Activated CD8-positive, alpha-beta memory T cell treated with anti-CD3 and anti-CD28 coated beads, Interleukin-2, amount 50 U/mL, for 4 hours (primary cell): ENCODE measurements around the gene MKNK2.

Experiments
- DNase-seq: peaks from one replicate; pipeline ENCODE4 v3.0.0-alpha.2; 2020

Gene MKNK2

DNA sequence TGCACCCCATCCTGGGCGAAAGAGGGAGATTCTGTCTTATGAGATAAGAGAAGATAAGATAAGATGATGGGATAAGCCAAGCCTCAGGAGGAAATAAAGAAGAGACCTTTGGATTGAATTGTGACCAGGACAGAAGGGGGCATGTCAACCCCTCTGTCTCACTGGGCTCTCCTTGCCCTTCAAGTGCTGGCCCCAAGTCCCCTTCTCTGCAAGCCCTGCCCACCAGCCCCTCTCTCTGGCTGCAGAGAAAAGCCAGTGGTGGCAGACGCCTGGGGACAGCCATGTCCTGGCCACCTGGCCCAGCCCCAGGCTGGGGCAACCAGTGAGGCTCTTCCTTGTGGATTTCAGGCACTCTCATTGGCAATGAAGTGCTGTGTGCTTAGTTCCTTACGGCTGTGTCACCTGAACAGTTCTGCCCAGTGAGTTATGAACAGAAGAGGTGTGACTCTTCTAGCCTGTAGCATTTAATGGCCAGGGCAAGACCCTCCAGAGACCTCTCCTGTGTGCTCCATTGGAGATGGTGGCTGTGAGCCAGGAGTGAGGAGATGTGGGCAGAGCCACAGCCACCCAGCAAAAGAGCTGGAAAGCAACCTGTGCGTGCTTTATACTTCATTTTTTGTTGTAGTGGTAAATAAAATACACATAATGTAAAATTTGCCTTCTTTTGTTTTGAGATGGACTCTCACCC is 29.4 kb downstream of the MKNK2 start:
- no peak for DNase-seq

DNA sequence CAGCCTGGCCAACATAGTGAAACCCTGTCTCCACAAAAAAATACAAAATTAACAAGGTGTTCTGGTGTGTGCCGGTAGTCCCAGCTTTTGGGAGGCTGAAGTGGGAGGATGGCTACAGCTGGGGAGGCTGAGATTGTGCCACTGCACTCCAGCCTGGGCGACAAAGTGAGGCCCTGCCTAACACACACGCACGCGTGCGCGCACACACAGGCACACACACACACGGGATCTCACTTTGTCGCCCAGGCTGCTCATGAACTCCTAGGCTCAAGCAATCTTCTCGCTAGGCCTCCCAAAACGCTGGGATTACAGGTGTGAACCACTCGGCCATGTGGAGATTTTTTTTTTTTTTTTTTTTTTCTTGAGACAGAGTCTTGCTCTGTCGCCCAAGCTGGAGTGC is 32.3 kb downstream of the MKNK2 start:
- DNase-seq: no peak

DNA sequence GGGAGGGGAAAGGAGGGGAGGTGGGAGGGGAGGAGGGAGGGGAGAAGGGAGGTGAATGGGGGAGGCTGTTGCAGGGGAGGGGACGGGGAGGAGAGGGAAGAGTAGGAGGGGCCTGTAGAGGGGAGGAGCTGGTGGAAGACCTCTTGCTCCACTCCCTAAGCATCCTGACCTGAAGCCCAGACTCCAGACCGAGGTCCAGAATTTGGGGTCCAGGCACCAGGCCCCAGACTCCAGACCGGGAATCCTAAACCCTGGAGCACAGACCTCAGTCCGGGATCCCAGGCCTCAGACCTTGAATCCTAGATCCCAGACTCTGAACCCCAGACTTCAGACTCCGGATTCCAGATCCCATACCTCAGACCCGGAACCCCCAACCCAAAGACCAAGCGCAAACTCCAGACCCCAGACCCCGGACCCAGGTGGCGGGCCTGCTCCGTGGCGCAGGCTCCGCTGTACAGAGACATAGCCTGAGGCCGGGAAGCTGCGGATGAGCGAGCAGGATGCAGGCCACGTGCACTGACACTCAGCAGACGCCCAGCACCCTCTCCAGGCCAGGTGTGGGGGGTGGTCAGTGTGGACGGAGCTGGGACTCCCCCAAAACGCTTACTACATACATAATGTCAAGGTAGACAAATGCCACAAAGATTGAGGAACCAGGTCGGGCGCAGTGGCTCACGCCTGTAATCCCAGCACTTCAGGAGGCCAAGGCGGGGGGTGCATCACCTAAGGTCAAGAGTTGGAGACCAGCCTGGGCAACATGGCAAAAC is 34.8 kb downstream of the MKNK2 start:
- peak; percentile 52 for DNase-seq

DNA sequence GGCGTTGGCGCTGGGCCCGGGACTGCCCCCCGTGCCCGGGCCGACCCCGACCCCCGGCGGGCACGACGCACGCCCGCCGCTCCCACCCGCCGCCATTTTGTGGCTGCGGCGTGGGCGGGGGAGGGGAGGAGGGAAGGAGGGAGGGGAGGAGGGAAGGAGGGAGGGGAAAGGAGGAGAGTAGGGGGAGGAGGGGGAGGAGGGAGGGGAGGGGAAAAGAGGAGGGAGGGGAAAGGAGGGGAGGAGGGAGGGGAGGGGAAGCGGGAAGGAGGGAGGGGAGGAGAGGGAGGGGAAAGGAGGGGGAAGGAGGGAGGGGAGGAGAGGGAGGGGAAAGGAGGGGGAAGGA is 35.5 kb downstream of the MKNK2 start, which contains the start of gene BTBD2:
Gene BTBD2 (minus strand): TSS at position 107 of the 343 bp plus-strand sequence. CDS start 11 bp downstream, at position 96.
- peak; percentile 66 for DNase-seq

DNA sequence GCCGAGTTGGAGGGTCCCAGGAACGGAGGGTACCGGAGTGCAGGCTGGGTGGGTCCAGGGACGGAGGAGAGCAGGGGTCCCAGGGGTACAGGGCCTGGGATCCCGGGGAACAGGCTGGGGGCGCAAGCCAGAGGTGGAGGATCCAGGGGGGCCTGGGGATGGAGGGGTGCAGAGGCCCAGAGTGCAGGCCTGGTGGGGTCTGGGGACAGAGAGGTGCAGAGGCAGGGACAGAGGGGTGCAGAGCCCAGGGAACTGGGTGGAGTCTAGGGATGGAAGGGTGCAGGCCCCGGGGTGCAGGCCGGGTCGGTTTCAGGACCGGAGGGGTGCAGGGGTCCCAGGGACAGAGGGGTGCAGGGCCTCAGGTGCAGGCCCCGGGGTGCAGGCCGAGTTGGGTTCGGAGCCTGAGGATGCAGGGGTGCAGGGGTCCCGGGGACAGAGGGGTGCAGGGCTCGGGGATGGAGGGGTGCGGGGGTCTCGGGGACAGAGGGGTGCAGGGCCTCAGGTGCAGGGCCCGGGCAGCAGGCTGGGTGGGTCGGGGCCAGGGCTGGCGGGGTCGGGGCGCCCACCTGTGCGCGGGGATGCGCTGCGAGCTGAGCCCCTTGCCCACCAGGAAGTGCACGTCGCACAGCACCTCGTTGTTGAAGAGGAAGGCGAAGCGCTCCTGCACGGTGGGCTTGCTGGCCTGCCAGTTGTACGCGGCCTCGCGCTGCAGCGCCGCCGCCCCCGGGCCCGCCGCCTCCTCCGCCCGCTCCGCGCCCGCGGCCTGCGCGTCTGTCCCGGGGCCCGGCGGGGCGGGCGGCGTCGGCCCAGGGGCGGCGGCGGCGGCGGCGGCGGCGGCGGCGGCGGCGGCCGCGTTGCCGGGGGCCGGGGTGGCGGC is 36.1 kb downstream of the MKNK2 start:
- no peak for DNase-seq

DNA sequence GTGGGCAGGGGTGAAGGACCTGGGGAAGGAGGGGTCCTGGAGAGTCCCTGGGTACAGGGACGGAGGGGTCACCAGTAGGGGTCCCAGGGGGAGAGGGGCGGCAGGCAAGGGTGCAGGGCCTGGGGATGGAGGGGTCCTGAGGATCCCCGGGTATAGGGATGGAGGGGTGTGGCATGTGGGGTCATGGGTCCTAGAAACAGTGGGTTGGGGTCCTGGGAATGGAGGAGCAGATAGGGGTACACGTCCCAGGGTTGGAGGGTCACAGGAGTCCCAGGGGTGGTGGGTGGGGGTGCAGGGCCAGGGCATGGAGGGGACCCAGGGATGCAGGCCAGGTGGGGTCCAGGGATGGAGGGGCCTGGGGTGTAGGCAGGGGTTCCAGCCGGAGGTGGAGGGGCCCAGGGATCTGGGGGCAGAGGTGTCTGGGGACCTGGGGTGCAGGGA is 36.9 kb downstream of the MKNK2 start:
- no peak for DNase-seq

DNA sequence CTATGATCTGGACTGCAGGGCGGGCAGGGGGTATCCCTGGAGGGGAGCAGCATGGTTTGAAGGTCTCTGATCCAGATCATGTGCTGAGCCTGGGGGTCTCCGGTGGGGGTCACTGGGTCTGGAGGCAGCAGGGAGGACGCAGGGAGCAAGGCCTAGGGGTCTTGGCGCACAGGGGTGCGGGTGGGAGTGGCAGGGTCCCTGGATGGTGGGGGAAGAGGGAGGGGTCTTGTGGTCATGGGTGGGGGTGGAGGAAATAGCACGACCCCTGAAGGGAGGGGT is 37.4 kb downstream of the MKNK2 start:
- no peak for DNase-seq

DNA sequence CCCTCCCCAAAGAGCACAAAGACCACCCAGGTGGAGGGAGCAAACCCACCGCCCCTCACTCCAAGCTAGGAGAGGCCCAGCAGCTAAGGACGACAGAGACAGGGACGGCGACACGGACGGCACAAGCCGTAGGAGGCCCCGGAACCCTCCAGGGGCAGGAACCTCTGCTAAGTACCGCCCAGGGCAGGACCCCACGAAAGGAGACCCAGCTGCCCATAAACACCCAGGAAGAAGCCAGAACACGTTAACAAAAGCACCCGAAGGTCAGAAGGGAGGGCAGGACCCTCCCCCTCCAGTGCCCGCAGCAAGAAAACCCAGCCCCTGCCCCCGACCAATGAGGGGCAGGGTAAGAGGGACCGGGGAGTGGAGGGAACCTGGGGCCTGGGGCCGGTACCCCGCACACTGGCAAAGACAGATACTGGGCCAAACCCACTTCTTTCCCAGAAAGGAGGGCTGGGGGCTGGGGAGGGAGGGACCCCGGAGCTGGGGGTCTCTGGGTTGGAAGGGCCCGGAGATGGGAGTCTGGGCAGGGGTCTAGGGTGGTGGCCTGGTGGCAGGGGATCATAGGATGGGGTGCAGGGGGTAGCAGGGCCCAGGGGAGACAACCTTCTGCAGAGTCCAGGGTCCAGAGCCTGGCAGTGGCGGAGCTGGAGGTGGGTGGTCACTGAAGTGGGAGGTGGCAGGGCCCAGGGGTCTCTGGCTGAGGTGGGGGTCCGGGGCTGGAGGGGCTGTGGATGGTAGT is 37.9 kb downstream of the MKNK2 start:
- DNase-seq: no peak

DNA sequence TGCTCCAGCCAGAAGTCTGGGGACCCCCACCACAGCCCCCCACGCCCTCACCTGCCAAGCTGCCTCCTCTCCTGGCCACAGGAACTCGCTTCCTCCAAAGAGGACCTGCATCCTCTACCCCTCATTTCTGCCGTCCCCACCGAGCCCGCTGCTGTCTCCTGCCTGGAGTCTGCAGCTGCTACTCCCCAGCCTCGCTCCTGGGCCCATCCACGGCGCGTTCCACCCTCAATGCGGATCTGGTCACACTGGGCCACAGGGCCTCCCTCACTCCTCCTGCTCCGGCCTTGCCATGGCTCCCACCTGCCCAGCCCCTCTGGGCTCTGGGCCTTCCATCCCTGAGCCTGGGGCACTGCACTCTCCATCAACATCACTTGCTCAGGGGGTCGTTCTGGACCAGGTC is 39.9 kb downstream of the MKNK2 start:
- no peak for DNase-seq

DNA sequence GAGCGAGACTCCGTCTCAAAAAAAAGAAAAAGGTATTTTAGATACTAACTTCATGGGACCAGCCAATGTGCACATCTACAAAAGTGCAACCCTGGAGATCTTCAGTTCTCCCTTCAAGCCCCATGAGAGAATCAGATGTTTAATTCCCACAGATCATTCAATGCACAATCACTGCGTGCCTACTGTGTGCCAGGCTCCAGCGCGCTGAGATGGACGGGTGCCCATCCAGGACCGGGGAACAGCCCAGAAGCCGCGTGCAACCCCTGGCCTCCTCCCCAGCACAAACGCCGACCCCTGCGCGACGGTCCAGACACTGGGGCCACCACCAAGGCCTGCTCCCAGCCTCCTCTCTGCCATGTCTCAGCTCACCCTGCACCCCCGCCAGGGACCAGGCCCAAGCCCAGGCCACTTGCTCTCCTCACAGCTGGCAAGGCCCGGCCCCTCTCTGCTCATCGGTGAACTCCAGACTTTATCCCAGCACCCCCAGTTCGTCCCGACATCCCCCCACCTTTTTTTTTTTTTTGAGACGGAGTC is 40.8 kb downstream of the MKNK2 start:
- DNase-seq: no peak

DNA sequence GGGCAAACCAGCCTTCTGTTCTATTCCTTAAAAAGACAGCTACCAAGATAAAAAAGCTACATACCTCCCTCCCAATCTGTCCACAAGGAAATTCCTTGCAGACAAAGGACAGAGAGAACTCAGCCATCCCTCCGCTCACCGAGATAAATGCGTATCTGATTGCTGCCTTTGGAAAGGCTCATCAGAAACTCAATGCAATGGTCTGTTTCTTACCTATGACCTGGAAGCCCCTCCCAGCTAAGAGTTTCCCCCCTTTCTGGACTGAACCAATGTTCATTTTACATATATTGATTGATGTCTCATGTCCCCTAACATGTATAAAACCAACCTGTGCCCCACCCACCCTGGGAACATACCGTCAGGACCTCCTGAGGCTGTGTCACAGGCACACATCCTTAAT is 47.2 kb downstream of the MKNK2 start:
- no peak for DNase-seq

DNA sequence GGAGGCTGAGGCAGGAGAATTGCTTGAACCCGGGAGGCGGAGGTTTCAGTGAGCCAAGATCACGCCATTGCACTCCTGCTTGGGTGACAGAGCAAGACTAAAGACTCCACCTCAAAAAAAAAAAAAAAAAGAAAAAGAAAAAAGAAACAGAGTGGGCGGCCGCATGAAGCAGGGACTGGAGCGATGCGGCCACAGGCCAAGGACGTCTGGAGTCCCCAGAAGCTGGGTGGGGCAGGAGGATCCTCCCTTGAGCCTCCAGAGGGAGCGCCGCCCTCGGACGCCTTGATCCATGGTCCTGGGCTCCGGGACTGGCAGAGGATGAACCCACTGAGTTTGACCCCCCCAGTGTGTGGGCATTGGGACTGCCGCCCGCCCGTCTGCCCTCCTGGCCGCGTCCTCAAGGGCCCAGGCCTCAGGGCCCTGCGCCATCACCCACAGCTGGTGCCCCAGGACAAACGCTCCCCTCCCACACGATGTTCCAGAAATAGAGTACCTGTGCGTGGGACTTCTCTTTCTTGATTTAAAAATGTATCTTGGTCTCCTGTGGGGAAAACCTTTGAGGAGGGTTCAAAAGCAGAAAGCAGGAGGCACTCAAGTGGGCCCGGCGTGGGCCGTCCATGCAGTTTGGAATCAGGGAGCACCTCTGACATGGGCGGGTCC is 51.1 kb downstream of the MKNK2 start:
- DNase-seq: no peak

DNA sequence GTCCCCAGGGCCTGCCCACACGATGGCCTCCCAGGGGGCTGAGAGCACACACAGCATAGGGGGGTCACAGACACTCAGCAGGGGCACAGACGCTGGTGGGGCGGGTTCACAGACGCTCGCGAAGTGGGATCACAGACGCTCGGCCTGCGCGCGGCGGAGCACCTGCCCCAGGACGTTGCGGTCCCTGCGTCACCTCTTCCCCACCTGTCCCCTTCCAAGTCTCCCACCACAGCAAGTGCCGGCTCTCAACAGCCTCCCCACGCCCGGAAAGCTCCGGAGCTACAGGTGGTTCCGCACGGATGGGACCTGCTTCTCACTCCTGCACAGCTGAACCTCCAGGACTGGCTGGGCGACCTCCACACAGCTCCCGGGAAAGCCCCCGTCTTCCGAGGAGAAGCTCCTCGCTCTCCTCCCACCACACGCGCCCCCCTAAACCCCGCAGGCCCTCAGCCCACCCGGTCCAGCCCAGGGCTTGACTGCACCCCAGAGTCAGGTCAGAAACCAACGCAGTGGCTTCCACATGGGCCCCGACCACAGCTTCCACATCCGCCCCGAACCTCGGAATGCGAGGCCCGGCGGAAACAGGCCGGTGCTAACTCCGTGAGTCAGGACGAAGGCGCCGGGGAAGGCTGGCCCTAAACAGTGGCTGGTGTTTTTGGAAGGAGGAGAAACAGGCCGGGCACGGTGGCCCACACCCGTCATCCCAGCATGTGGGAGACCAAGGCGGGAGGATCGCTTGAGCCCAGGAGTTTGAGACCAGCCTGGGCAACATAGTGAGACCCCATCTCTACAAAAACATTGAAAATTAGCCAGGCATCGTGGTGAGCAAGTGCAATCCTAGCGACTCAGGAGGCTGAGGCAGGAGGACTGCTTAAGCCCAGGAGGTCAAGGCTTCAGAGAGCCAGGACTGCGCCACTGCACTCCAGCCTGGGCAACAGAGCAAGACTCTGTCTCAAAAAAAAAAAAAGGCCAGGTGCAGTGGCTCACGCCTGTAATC is 52.0 kb downstream of the MKNK2 start:
- no peak for DNase-seq

DNA sequence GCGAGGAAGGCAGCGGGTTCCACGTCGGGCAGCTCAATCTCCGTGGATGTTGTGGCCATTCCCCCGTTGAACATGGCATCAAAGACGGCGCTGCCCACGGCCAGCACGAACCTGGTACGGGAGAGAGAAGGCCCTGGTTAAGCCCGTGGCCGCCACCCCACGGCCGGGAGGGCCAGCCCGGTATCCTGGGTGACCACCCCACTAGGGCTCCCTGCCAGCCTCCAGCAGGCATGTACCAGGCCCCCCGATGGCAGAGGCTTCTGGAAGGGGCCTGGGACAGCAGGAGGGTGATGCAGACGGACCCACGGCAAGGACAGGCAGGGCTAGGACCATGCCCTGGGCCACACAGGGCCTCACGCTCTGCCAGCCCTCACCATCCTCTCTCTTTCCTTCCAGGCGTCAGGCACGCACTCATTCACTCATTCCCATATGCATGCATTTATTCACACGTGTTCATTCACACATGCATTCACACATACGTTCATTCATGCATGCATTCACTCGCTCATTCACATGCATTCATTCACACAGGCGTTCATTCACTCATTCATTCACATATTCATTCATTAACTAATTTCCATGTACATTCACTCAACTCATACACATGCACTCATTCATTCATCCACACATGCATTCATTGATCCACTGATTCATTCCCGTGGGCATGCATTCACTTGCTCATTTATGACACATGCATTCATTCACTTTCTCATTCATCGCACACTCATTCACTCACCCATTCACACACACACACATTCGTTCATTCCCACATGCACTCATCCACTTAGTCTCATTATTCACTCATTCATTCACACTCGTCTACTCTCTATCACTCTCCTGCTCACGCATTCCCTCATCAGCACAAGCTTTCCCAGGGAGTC is 53.5 kb downstream of the MKNK2 start:
- DNase-seq: no peak

DNA sequence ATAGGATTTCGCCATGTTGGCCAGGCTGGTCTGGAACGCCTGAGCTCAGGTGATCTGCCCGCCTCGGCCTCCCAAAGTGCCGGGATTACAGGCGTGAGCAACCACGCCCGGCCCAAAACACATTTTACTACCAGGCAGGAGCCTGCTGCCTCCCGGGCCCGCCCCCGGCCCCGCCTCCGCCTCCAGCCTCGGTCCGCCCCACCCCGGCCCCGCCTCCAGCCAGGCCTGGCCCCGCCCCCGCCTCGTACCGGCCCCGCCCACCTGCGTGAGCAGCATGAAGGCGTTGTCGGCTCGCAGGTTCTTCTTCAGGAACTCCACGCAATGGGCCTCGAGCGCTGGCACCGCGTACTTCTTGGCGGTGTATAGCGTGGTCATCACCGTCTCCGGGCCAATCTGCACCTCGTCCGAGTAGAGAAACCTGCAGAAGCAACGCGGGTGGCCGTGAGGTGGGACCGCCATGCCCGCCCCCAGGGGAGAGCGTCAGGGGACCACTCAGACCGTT is 58.2 kb downstream of the MKNK2 start:
- no peak for DNase-seq

DNA sequence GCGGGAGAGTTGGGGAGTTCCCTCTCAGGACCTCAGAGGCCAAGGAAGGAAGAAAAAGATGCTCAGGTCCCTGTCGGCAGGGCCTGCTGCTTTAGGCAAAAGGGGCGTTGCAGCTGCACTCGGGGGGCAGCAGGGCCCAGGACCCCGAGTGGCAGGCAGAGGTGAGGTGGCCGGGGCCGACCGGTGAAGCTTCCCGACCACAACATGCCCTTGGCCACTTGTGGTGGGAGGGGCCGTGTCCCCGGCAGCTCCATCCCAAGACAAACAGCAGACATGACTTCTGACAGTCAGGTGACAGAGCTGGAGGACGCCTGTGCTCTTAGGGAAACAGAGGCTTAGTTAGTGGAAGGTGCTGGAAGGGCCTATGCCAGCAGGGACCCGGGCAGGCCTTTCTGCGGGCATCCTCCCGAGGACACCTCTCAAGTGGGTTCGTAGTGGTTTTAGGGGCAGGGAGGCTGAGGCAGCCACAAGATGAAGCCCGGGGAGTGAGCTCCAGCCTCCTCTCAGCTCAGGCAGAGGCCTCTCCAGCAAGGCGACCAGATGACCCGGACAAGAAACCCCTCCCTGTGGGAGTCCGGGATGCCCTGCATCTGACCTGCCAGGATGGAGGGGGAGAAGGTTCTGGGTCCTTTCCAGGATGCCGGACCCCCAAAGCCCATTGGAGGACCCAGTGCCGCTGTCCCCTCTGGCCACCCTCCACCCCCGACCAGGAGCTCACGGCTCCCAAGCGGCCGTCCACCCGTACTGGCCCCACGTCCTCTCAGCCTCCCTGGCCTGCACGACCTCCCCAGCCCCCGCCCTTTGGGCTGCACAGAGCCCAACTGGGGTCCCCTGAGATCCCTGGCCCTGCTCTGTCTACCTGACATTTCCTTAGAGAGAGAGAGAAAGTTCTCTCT is 59.8 kb downstream of the MKNK2 start:
- no peak for DNase-seq

DNA sequence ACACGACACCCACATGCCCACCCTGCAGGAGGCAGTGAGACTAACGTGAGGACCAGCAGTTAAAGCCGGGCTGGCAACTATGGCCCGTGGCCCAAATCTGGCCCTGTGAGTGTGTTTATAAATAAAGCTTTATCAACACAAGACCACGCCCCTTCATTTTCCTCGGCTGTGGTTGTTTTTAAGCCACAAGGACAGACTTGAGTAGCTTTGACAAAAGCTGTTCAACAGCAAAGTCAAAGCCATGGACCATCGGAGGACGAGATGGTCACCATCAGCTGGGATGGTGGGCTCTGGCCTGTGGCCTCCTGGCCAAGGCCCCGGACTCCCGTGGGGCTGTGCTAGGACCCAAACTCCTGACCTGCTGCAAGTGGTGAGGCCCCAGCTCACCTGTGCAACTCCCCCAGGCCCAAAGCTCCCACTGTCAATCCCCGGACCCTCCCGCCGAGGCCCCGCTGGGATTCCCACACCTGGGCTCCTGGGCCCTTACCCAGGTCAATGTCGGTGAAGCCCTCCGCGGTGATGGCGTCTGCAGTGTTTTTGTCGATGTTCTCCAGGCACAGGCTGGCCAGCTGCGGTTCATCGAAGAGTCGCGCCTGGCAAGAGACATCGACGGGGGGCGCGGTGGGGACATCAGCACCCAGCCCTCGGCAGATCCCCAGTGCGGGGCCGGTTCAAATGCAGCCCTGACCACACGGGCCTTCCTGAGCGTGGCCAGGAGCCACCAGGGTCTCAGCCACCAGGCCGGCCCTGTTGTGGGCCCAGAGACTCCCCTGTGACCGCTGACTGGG is 60.6 kb downstream of the MKNK2 start:
- DNase-seq: no peak
